ENCODE data around the gene ST7L.

DNA sequence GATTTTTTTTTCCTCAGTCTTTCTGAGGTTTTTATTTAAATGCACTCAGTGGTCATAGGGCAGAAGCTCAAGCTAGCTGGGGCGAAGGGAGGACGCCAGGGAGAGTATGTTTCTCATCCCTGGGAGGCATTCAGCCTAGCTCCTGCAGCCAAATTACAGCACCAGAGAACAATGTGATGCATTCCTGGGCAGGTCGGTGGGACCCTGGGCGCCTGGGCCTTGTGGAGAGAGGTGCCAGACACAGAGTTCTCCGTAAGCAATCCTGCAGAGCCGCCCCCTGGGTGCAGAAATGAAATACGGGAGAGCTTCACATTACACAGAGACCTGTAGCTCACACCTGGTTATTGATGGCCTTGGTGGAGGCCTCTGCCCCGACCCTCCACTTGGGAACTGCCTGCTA lies 94.7 kb downstream of the ST7L start:
- TF ChIP-seq, protein P1, sequence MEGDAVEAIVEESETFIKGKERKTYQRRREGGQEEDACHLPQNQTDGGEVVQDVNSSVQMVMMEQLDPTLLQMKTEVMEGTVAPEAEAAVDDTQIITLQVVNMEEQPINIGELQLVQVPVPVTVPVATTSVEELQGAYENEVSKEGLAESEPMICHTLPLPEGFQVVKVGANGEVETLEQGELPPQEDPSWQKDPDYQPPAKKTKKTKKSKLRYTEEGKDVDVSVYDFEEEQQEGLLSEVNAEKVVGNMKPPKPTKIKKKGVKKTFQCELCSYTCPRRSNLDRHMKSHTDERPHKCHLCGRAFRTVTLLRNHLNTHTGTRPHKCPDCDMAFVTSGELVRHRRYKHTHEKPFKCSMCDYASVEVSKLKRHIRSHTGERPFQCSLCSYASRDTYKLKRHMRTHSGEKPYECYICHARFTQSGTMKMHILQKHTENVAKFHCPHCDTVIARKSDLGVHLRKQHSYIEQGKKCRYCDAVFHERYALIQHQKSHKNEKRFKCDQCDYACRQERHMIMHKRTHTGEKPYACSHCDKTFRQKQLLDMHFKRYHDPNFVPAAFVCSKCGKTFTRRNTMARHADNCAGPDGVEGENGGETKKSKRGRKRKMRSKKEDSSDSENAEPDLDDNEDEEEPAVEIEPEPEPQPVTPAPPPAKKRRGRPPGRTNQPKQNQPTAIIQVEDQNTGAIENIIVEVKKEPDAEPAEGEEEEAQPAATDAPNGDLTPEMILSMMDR (IDR thresholded peaks at IDR 0.05), result no peak
- TF ChIP-seq POLR2A (IDR thresholded peaks at IDR 0.05), result no peak

Measured in Peyer's patch (tissue), 4 donors.